ENCODE results near the gene KATNAL2.

GRCh38 chr18:47110492-47111274 is 193.3 kb downstream of the KATNAL2 start:
- no peak for TF ChIP-seq CTCF (IDR thresholded peaks at IDR 0.05)
- TF ChIP-seq POLR2A (IDR thresholded peaks at IDR 0.05) = no peak
